Upper lobe of left lung (tissue), 4 donors: ENCODE data around the gene CEACAM5.

Experiments
- CTCF ChIP-seq, 6 experiments: fragments of 450-650 bp in 4 of 6; fragments of 200-600 bp in 2 of 6; sonication (generic) in 2 of 6; IDR thresholded peaks; one replicate each; pipeline ENCODE4 v1.5.1; 2016 to 2019; ENCODE audit warnings: antibody characterized with exemption in 6 of 6
- EP300 ChIP-seq, 4 donors: sonication (generic); formaldehyde crosslinking; IDR thresholded peaks; one replicate each; pipeline ENCODE4 v1.5.1; 2017; ENCODE audit warnings: antibody characterized with exemption in 4 of 4, control low read depth in 2 of 4
- POLR2A ChIP-seq, 4 donors: fragments of 450-650 bp; IDR thresholded peaks; one replicate each; pipeline ENCODE4 v1.5.1; 2016 to 2017; ENCODE audit warnings: antibody characterized with exemption in 4 of 4, mild to moderate bottlenecking in 2 of 4
- POLR2AphosphoS5 ChIP-seq, 2 donors: sonication (generic); formaldehyde crosslinking; IDR thresholded peaks; one replicate each; pipeline ENCODE4 v1.5.1; 2017; ENCODE audit warnings: antibody characterized with exemption in 2 of 2

DNA sequence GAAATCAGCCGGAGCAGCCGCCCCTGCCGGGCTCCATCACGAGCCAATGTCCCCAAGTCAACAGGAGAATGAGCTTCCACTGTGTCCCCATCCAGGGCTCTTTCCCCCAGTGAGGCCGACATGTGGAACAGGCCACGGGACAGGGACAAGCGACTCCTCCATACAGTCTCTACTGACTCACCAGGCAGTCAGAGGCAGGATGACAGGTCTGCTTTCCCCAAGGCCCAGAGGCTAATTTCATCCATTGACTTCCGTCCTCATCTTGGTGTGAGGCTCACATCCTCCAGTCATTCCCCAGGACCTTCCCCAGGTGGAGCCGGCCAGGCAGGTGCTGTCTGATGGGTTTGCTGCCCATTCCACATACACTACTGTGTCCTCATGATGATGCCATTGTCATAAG is 50.4 kb downstream of the CEACAM5 start:
- TF ChIP-seq POLR2AphosphoS5 (IDR thresholded peaks at IDR 0.05) (no peak), CTCF (IDR thresholded peaks at IDR 0.05) (no peak), EP300 (IDR thresholded peaks at IDR 0.05) (no peak), POLR2A (IDR thresholded peaks at IDR 0.05) (peak in 1 of 4 donors; percentile 8)
